BJ (cell line): ENCODE data around the gene PPP6R3. TPM values are rescaled to one million over a fixed set of nuclear protein-coding genes. Genes with fewer than 3 reads are reported as not detected.

ENCODE experiments used
- CTCF ChIA-PET: fragments of 350-600 bp; formaldehyde crosslinking; extraction: SDS; loops from one replicate; lab custom pipeline; 2021; ENCODE audit warnings: antibody characterized with exemption, inconsistent platforms; lab: Yijun Ruan, JAX
- POLR2A ChIA-PET: fragments of 300-600 bp; sonication (Branson Sonifier 250); formaldehyde crosslinking; extraction: SDS; loops from one replicate; lab custom pipeline; 2021; ENCODE audit warnings: antibody characterized with exemption; lab: Charles Lee
- DNase-seq: peaks from one replicate; pipeline ENCODE4 v3.0.0-alpha.2; 2011; ENCODE audit warnings: low read depth
- H3K27me3 ChIP-seq: 2 replicates; pipeline ENCODE4 v1.6.0; 2011; ENCODE audit warnings: low read length; ENCODE audit not compliant: control insufficient read depth, insufficient read depth
- H3K36me3 ChIP-seq: 2 replicates; pipeline ENCODE4 v1.5.1; 2011; ENCODE audit warnings: low read length; ENCODE audit not compliant: control insufficient read depth, insufficient read depth
- H3K4me3 ChIP-seq: 2 replicates; pipeline ENCODE4 v1.5.1; 2011; ENCODE audit warnings: low read depth, mild to moderate bottlenecking, control low read depth, low read length
- polyA plus RNA-seq: library from polyadenylated mRNA; depleted of rRNA; stranded (reverse); fragments of >200 nt; gene quantifications from 2 replicates; pipeline ENCODE4 v1.2.3, GENCODE V29; 2011
- TF ChIP-seq, protein P1 (sequence below): IDR thresholded peaks from 2 replicates; pipeline ENCODE4 v1.5.1; 2011; ENCODE audit warnings: low read depth, mild to moderate bottlenecking, control low read depth, inconsistent platforms, low read length, moderate library complexity; ENCODE audit not compliant: insufficient read depth

PPP6R3 gene
- polyA plus RNA-seq, 1 experiment: 31.6 TPM

GRCh38 chr11:68501813-68502212 is 41.3 kb downstream of the PPP6R3 start:
- DNase-seq: no peak
- CTCF ChIA-PET: no interaction called here
- H3K27me3 ChIP-seq: no peaks in the 10 kb centered on the region
- TF ChIP-seq, protein P1, sequence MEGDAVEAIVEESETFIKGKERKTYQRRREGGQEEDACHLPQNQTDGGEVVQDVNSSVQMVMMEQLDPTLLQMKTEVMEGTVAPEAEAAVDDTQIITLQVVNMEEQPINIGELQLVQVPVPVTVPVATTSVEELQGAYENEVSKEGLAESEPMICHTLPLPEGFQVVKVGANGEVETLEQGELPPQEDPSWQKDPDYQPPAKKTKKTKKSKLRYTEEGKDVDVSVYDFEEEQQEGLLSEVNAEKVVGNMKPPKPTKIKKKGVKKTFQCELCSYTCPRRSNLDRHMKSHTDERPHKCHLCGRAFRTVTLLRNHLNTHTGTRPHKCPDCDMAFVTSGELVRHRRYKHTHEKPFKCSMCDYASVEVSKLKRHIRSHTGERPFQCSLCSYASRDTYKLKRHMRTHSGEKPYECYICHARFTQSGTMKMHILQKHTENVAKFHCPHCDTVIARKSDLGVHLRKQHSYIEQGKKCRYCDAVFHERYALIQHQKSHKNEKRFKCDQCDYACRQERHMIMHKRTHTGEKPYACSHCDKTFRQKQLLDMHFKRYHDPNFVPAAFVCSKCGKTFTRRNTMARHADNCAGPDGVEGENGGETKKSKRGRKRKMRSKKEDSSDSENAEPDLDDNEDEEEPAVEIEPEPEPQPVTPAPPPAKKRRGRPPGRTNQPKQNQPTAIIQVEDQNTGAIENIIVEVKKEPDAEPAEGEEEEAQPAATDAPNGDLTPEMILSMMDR: no peak
- H3K4me3 ChIP-seq: no peak overlapping the region
- POLR2A ChIA-PET: no interaction called here
- no peaks in the 10 kb centered on the region for H3K36me3 ChIP-seq

DNA sequence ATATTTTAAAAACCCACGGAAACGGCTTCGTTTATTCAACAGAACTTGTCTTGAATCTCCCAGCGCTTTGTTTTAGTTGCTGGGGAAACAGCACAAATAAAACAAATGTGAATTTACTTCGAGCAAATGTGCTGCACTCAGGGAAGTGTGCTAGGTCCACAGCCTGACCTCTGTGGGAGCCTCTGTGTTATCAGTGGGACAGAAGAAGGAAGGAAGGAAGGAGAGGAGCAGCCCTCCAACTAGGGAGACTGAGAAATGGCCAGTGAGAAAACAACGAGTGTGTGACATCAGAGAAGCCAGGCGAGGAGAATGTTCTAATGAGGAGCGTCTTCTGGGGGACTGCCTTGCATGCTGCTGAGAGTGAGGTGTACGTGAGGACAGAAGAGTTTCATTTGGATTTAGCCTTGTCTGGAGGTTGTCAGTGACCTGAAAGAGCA is 42.7 kb downstream of the PPP6R3 start:
- Histone ChIP-seq H3K36me3 (no peaks in the 10 kb centered on the region), H3K4me3 (no peak overlapping the region), H3K27me3 (no peaks in the 10 kb centered on the region)
- POLR2A ChIA-PET: no interaction called here
- TF ChIP-seq, protein P1: no peak
- DNase-seq: no peak
- CTCF ChIA-PET: no interaction called here

DNA sequence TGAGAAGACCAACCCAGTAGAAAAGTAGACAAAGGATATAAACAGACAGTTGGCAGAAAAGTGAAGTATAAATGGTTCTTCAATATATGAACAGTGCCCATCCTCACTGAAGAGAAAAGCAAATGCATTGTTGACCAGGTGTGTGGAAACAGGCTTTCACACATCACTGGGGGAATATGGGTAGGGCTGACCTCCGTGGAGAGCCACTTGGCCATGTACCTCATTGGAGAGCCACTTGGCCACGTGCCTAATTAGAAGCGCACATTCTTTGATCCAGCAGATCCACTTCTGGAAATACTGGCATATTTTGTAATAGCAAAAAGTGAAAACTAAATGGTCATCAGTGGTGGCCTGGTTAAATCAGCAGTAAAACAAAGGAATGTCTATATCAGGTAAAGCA is 43.2 kb downstream of the PPP6R3 start:
- no peaks in the 10 kb centered on the region for H3K36me3 ChIP-seq
- TF ChIP-seq, protein P1: no peak
- H3K4me3 ChIP-seq: no peak overlapping the region
- ChIA-PET POLR2A (no interaction called here), CTCF (no interaction called here)
- no peaks in the 10 kb centered on the region for H3K27me3 ChIP-seq
- DNase-seq: no peak

DNA sequence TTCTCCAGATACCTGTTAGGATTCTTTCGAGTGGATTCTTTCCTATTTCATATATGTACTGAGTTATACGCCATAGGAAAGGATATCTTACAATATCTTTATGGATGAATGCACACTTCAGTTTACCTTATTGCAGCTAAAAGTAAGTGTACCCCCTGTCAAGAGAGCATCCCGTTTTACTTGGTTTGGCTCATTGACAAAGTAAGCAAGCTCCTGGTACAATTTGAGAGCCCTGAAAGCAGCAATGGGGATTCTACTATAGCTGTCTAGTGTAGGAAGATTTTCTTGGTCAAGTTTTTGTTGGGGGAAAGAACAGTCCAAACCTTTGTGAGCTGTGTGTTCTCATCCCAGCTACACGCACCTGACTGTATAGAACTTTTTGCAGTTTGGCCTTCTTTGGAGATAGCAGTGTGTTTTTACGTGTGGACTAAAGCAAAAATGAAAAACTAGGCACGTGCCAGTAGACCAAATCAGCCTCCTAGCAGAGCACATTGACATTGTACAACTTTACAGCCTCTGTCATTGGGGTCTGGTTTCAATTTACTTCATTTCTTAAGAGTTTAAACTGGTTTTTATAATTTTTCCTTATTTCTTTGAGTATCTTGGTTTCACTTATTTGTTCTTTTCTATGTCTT is 44.0 kb downstream of the PPP6R3 start:
- CTCF ChIA-PET: no interaction called here
- Histone ChIP-seq H3K4me3 (no peak overlapping the region), H3K36me3 (no peaks in the 10 kb centered on the region), H3K27me3 (no peaks in the 10 kb centered on the region)
- no peak for DNase-seq
- POLR2A ChIA-PET: no interaction called here
- TF ChIP-seq, protein P1: no peak

DNA sequence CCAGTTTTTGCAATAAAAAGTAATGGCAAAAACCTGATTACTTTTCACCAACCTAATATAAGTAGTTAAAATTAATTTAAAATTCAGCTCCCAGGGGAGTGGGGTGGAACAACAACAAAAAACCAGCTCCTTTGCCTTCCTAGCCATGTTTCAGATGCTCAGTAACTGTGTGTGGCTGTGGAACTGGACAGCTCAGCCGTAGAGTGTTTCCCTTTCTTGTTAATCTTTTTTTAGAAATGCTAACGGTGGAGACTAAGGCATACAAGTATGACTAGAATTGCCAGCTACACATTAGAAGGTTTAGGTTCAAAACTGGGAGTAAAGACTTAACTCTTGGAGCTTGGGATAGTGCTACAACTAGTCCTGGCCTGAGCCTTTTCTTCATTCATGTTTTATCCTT is 45.0 kb downstream of the PPP6R3 start:
- ChIA-PET POLR2A (no interaction called here), CTCF (interaction anchor here (1.0 kb wide), 1 partner anchor 15 kb away, joined by 3 read pairs; no protein-coding TSS in a partner anchor)
- DNase-seq: no peak
- Histone ChIP-seq H3K4me3 (no peak overlapping the region), H3K36me3 (no peaks in the 10 kb centered on the region), H3K27me3 (no peaks in the 10 kb centered on the region)
- TF ChIP-seq, protein P1: no peak
